Stimulated activated CD8-positive, alpha-beta memory T cell treated with anti-CD3 and anti-CD28 coated beads, Interleukin-12 subunit alpha, Interleukin-12 subunit beta, amount 100 ng/mL, for 24 hours (primary cell): ENCODE data around the gene RFFL.
"Not testable (repeated sequence)": the region's sequence is repeated elsewhere in the genome, so short reads cannot be mapped to it uniquely, and the experiment has no call there.

Experiments
- DNase-seq: peaks from one replicate; pipeline ENCODE4 v3.0.0-alpha.2; 2020; ENCODE audit errors: extremely low read depth

The RFFL gene

DNA sequence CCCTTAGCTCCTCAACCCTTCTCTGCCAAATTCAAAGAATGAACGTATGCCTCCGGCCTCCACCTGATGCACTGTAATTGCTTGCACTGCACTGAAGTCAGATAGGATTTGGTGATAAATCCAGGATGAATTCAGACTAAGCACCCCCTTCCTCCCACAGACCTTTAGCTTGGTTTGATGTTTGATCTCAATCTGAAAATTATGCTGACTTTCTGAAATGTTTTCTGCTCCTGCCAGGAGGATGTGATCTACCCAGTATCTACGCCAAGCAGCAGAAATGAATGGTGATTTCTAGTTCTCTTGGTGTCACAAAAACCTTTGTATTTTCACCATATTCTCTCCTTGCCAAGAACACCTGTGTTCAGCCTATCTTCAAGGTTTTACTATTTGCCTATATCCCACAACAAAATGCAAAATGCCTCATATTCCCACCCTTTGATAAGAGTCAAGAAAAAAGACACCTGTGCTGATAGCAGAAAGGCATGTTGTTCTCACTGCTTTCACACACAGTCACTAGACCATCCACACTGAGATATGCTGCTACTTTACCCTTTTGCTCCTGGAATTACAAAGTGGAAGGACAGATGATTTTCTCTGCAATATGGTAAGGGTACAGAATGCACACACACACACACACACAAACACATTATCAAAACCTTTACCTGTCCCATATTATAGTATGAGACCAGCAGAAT lies 14.7 kb downstream of the RFFL start:
- no peak for DNase-seq

DNA sequence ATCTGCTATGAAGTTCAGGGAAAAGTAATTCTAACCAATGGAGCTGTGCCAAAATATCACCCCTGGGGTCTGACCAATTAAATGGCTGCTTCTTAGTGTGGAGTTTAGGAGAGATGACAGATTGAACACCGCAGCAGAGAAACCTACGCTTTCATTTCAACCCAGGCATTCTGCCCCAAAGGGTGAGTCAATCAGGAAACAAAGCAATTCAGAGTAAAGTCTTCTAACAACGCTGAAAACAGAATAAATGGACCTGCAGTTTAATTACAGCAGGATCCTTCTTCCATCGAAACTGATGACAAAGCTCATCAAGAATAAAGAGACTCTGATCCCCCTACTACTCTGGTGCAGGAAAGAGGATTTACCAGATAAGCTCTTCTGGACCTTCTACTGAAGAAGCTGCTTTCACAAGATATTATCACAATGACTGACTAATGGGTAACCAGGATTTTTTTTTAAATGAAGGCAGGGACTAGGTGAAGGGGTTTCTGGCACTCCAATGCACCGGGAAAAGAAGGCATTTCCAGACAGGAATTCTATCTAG lies 16.7 kb downstream of the RFFL start:
- no peak for DNase-seq

DNA sequence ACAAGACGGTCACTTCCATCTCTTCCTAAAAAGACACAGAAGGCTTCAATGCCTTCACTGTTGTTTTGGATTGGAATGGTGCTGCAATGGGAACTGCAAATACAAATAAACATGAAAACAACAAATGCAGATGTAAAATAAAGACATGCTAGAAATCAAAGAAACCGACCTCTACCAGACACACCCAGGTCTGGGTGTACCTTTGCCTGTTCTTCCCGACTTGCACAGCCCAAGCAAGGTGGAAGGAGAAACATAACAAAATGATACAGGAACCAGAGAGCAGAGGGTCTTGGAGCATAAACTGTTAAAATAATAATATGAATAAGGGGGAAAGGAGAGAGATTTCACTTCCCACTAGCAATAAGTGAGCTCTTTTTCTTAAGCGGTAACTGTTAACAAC lies 17.3 kb downstream of the RFFL start:
- DNase-seq: no peak

DNA sequence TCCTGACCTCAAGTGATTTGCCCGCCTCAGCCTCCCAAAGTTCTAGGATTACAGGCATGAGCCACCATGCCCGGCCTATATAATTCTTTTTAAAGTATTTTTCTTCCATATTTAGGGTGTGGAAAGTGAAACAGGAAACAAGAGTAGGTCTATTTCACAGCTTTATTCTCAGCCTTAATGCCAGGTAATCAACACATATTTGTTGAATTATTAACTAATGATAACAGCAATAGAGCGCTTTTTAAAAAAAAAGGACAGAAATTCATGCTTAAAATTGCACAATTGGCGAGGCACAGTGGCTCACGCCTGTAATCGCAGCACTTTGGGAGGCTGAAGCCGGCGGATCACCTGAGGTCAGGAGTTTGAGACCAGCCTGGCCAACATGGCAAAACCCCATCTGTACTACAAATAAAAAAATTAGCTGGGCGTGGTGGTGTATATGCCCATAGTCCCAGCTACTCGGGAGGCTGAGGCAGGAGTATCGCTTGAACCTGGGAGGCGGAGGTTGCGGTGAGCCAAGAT lies 18.0 kb downstream of the RFFL start:
- DNase-seq: not testable (repeated sequence)

DNA sequence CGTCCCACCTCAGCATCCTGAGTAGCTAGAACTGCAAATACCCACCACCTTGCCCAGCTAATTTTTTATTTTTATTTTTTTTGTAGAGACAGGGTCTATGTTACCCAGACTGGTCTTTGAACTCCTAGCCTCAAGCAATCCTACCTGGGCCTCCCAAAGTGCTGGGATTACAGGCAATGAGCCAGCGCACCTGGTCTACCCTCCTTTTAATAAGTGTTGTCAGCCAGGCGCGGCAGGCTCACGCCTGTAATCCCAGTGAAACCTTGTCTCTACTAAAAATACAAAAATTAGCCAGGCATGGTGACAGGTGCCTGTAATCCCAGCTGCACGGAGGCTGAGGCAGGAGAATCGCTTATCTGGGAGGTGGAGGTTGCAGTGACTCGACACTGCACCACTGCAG lies 19.3 kb downstream of the RFFL start:
- no peak for DNase-seq

DNA sequence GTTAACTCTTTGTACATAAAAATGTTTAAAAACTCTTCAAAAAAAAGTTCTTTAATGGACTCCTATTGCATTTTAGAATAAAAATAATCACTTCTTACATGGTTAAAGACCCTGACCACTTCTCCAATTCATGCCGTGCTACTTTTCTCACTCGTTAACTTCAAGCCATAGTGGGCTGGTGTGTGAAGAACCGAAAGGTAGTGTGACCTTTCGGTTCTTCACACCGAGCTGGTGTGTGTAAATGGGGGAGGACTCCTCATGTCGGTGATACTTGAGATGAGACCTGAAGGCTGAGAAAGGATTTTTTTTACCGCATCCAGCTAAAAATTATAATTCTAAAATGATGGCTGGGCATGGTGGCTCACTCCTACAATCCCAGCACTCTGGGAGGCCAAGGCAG lies 22.1 kb downstream of the RFFL start:
- no peak for DNase-seq

DNA sequence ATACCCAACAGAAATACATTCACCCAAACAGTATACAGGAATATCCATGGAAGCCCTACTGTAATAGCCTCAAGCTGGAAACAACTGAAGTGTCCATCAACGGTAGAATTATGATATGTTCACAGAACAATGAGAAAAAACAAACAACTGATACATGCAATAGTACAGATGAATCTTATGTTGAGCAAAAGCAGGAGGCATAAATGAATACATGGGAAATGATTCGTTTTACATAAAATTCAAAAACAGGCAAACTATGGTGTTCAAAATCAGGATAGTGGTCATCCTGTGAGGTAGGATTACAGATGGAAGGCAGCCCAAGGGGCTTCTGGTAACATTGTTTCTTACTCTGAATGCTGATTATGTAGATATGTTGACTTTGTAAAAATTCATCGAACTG lies 25.1 kb downstream of the RFFL start:
- no peak for DNase-seq

DNA sequence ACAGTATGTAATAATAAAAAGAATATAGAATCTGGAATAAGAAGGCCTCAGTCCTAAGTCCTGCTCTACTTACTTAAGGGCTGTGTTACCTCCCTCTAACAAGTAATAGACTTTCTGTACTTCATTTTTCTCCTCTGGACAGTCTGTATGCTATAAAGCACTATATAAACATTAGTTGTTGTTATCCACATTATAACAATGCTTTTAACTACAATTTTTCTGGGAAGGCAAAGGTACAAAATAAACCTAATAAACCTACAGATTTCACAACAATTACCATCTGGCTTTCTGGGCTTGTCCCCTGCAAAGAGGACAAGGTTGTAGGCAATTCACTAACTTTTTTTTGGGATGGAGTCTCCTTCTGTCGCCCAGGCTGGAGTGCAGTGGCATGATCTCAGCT lies 32.7 kb downstream of the RFFL start:
- no peak for DNase-seq

DNA sequence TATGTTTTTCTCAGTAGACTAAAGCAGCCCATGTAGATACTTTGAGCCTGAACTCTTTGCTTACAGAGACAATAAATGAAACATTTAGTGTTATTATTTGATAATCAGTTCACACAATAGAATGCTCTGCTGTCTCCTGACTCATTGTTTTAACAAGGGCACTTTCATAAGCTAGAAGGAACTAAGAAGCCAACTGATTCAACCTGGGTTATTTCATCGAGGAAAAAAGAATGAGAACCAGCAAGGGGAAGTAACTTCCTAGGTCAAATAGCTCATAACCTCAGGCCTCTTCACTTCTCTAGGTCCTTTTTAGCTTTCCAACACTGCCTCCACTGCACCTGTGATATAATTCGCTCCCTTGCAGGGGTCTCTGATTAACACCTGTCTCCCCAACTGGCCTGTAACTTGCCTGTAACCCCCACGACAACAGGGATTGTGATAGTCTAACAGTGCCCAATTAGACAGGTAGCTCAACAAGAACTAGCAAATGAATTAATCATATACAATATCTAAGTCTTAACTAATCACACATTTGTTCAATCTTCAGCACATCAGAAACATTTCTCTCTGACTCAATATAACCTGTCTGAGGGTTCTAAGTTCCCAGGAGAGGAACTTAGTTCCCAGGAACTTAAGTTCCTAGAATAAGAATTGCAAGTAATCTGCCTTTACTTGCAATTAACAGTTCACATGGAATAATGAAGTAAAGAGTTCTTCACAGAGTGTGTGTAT lies 34.8 kb downstream of the RFFL start:
- no peak for DNase-seq

DNA sequence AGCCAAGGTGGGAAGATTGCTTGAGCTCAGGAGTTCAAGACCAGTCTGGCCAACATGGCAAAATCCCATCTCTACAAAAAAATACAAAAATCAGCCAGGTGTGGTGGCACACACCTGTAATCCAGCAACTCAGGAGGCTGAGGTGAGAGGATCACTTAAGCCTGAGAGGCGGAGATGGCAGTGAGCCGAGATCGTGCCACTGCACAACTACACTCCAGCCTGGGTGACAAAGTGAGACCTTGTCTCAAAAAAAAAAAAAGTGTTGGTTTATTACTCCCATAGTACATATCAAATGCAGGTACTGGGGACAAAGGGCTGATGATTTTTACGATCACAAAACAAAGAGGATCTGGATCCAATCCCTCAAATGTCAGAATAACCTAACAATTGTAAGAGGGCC lies 35.4 kb downstream of the RFFL start:
- not testable (repeated sequence) for DNase-seq

DNA sequence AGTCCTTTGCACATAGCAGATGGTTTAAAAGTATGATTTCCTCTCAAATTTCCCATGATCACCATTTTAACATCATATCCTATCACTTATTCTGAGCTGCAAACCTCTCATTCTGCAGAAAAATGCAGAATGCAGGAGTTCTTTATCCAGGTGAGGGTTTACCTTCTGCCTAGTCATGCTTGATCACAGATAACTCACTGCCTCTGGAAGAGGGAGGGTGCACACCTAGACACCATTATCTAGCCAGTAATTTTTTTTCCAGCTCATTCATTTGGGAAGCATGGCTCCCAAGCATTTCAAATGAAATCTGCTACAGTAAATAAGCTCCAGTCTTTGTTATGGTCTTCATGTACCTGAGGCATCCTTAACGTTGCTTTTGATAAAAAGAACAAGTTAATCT lies 38.0 kb downstream of the RFFL start:
- DNase-seq: no peak

DNA sequence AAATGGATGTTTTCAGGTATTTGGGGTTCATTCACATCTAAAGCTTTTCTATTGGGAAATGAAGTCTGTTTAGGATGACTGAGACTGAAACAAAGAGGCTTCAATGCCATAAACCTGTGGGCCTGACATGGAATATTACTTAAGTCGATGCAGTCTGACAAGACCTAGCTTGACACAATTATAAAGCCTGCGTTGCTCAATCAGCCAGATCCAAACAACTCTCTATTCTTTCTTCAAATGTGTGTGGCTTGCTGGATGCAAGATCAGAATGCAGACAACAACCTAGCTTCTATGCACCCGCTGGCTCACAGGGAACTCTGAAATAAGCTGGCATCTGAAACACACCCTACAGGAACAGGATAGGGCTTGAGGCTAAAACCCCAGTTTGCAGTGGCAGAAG lies 40.0 kb downstream of the RFFL start:
- DNase-seq: no peak

DNA sequence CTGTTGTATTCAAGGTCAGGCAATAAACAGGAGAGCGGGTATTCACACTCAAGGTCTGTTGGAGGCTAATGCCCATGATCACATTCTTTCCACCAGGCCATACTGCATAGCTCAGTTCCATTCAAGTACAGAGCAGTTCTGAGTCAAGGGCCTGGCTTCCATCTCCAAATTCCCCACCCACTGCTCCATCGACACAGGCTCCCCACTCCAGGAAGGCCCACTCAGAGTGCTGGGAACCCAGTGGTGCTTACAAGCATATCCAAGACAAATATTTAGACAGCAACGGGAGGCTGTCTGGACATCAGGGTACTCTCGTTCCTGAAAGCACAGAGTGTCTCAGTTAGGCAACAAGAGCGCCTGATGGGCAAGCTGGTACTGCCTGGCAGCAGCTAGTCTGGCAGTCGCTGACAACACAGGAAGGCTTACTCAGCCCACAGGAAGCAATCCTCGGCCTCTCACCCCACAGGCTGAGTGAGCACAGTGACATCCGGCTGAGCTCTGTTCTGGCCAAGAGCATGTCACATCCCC lies 40.9 kb downstream of the RFFL start:
- DNase-seq: peak; percentile 34

DNA sequence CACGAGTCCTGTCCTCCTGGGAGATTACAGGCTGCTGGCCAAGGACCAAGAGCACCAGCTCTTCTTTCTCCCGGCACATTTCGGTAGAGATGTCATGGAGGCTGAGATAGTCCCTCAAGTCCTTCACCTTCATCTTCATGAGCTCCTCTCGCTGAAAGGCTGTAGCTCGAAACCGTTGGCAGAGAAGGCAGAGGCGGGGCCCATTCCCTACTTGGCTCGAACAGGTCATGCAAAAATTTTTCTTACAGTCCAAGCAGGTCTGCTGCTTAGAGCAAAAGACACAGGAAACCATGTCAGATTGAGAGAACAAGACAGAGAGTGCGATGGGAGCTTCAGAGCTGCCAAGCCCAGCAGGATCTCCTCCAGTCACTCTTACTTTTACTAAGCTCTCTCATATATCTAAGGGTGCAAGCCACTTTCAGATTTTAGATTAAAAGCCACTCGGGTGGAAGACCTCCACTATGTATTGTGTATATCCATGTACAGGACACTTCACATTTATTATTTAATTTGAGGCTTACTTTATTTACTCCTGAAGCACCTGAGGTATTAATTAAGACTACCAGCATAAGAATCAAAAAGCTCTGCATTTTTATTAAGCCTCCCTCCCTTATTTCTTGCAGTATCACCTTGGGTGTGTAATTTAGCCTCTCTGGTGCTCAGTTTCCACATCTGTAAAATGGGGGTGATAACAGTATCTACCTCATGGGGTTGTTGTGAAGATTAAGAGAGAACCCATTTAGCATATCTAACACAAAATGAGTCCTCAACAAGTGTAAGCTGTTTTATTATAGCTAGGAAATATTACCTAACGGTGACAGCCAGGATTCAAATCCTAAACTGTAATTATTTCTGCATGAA lies 41.8 kb downstream of the RFFL start:
- no peak for DNase-seq

DNA sequence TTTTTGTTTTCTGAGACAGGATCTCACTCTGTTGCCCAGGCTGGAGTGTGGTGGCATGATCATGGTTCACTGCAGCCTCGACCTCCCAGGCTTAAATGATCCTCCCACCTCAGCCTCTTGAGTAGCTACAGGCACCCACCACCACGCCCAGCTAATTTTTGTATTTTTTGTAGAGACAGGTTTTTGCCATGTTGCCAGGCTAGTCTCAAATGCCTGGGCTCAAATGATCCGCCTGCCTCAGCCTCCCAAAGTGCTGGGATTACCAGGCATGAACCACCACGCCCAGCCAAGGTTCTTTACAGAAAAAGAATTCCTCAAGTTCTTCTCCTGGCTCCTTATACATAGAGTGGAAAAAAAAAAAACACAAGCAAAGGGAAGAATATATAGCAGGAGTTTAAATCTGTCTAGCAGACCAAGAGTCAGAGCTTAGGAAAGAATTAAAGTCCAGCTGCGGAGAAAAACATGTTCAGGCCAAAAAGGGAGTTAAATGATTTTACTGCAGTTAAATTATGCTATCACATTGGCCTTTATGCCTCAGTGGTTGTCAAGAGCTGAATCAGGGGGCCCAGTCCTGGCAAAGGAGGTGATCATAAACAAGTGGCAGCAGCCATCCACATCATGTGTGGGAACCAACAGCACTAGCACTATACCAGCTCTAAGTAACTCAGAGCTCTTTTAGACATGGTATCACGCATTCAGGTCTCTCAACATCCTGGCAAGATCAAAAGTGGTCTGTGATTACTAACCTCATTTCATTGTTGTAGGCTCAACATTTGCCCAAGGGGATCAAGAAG lies 43.9 kb downstream of the RFFL start:
- no peak for DNase-seq

DNA sequence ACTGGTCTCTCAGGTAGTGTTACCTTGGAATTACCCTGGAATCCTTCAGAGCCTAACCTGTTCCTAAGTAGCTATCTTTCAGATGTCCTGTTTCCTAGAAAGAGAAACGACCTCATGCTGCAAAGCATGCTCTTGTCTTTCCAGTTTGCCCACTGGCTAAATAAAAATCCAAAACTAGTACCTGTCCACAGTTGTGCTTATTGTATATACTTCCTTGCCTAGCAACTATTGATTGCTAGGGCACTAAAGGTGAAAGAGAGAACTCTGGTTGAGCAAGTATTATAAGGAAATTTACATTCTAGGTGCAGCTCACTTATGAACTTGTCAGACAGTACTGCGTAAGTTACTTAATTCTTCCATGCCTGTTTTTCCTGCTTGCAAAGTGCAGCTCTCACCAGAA lies 44.7 kb downstream of the RFFL start:
- no peak for DNase-seq

DNA sequence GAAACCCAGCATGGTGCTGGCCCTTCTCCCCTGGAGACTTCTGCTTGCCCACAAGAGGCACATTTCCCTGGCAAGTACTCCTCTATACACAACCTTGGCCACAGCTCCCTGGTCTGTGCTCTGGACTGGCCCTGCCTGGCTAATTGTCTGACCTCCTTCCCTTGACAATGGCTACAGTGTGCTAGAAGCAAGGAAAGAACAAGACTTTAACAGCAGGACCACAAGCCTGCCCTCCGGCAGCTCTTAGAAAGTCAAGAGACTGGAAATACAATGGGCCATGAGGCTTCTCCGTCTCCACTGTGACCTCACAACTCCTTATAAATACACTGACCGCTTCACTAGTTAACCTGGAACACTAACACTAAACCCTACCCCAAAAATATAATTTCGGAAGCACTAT lies 46.5 kb downstream of the RFFL start:
- no peak for DNase-seq

DNA sequence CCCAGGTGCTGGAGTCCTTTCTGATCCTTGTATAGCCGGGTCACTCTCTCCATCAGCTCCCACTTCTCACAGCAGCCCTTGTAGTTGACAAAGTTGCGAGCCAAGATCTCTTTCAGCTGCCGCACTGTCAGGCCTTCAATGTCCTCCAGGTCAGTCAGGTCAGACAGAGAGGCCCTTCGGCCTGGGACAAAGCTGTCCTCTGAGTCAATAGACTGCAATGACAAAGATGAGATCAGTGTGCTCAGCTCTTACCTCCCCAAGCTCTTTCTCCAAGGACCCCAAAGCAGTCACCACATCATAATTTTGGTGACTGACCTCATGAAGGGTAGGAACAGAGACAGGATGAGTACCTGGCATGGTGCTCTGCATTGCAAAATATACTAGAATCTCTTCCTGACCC lies 47.1 kb downstream of the RFFL start:
- DNase-seq: no peak

DNA sequence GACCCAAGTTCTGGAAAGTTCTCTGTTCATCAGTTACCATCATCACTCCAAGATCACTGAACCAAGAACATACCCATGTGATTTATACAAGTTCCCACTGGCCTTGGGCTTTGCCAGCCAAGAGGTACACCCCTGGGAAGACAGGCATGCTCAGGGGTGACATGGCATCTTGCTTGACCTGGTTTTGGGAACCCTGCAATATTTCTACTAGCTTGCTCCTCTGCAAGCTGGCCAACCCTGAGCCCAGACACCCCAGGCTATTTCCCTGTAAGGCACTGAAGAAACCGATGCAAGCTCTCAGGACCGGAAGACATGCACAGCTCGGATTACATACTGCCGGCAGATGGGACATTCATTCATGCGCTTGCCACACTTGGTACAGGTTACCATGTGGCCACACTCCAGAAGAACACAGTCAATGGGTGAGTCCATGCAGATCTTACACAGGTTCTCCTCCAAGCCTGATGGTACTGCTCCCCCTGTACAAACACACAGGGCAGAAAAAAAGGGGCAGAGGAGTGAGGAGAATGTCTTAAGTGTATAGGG lies 51.8 kb downstream of the RFFL start:
- DNase-seq: no peak

DNA sequence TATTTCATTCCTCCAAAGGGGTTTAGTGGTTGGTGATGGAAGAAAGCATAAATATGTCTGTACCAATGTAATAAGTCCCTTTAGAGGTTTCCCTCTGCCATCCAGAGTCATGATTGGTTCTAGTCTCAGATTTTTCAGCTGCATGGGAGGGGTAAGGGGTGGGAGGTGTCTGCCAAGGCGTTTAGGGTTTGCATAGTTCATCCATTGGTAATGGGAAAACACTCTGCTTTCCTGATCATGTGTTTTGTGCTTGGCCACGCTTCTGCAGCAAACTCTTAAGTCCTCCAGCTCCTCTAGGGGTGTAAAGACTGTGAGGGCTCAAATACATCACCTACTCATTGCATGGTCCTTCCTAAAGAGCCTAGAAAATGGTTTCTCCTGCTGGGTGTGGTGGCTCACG lies 53.4 kb downstream of the RFFL start:
- DNase-seq: no peak

DNA sequence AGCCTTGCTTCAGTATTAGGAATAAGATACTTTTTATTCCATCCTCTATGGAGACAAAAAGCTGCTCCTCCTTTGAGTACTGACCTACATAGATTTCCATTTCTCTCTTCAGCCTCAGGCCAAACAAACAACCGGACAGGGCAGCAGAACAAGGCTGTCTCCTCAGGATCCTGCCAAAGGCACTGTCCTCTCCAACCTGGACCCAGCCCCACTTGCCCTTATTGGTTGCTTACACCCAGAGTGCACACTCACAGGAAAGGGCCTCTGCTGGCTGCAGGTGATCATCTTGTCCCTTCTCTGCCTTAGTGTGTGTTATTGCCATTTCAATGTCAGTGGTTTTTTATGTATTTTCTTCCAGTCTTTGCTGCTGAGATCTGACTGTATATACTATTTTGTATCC lies 56.5 kb downstream of the RFFL start:
- no peak for DNase-seq
